Neural progenitor cell (in vitro differentiated cells): ENCODE data around the gene OMA1. TPM values are rescaled to one million over a fixed set of nuclear protein-coding genes. Genes with fewer than 3 reads are reported as not detected.

ENCODE experiments used
- DNase-seq: peaks from one replicate; pipeline ENCODE4 v3.0.0-alpha.2; 2016; ENCODE audit warnings: low spot score
- H2AFZ ChIP-seq: fragments of 200-600 bp; sonication (generic); replicated peaks from 2 replicates; pipeline ENCODE4 v1.6.1; 2016; ENCODE audit warnings: antibody characterized with exemption
- H3F3A ChIP-seq: fragments of 200-600 bp; sonication (generic); 2 replicates; pipeline ENCODE4 v1.6.1; 2016; ENCODE audit warnings: antibody characterized with exemption, low read depth
- H3K27ac ChIP-seq: fragments of 200-600 bp; sonication (generic); 2 replicates; pipeline ENCODE4 v1.5.1; 2016; ENCODE audit warnings: mild to moderate bottlenecking
- H3K27me3 ChIP-seq: fragments of 200-600 bp; sonication (generic); 2 replicates; pipeline ENCODE4 v1.6.1; 2016; ENCODE audit warnings: mild to moderate bottlenecking, moderate library complexity
- H3K36me3 ChIP-seq: fragments of 200-600 bp; sonication (generic); 2 replicates; pipeline ENCODE4 v1.5.1; 2016
- H3K4me1 ChIP-seq: fragments of 200-600 bp; sonication (generic); 2 replicates; pipeline ENCODE4 v1.6.1; 2016; ENCODE audit warnings: mixed run types
- H3K4me2 ChIP-seq: fragments of 200-600 bp; sonication (generic); 2 replicates; pipeline ENCODE4 v1.6.1; 2016
- H3K4me3 ChIP-seq: fragments of 200-600 bp; sonication (generic); 2 replicates; pipeline ENCODE4 v1.5.1; 2016
- H3K79me2 ChIP-seq: fragments of 200-600 bp; sonication (generic); 2 replicates; pipeline ENCODE4 v1.6.1; 2016; ENCODE audit warnings: low read depth
- H3K9ac ChIP-seq: fragments of 200-600 bp; sonication (generic); 2 replicates; pipeline ENCODE4 v1.6.1; 2016
- H3K9me3 ChIP-seq: fragments of 200-600 bp; sonication (generic); 2 replicates; pipeline ENCODE4 v1.5.1; 2016; ENCODE audit warnings: low read depth
- H4K20me1 ChIP-seq: fragments of 200-600 bp; sonication (generic); 2 replicates; pipeline ENCODE4 v1.6.1; 2016; ENCODE audit warnings: low read depth
- H3K27ac Mint-ChIP-seq: 3 replicates; pipeline ENCODE4 v1.8.0; 2021; ENCODE audit warnings: mixed read lengths
- H3K27me3 Mint-ChIP-seq: 2 replicates; pipeline ENCODE4 v1.8.0; 2022; ENCODE audit warnings: low read depth, mild to moderate bottlenecking, inconsistent platforms, moderate library complexity, mixed read lengths; ENCODE audit not compliant: insufficient read depth
- H3K36me3 Mint-ChIP-seq: 3 replicates; pipeline ENCODE4 v1.8.0; 2021; ENCODE audit warnings: mixed read lengths
- H3K4me1 Mint-ChIP-seq: 3 replicates; pipeline ENCODE4 v1.8.0; 2021; ENCODE audit warnings: mixed read lengths
- H3K4me3 Mint-ChIP-seq: 3 replicates; pipeline ENCODE4 v1.8.0; 2021; ENCODE audit warnings: mild to moderate bottlenecking, moderate library complexity, mixed read lengths
- H3K9me3 Mint-ChIP-seq: 3 replicates; pipeline ENCODE4 v1.8.0; 2020; ENCODE audit warnings: mixed read lengths
- EZH2 ChIP-seq: fragments of 200-600 bp; sonication (generic); IDR thresholded peaks from 2 replicates; pipeline ENCODE4 v1.6.1; 2017; ENCODE audit warnings: antibody characterized with exemption, mild to moderate bottlenecking, moderate library complexity
- EZH2phosphoT487 ChIP-seq: fragments of 200-600 bp; sonication (generic); IDR thresholded peaks from 2 replicates; pipeline ENCODE4 v1.6.1; 2017; ENCODE audit warnings: antibody characterized with exemption
- total RNA-seq: library from RNA; depleted of rRNA; stranded (reverse); fragments of >200 nt; gene quantifications from 2 replicates; pipeline ENCODE4 v1.2.3, GENCODE V29; 2015; ENCODE audit warnings: low replicate concordance
- TF ChIP-seq, protein P1 (sequence below): fragments of 200-600 bp; sonication (generic); IDR thresholded peaks from 2 replicates; pipeline ENCODE4 v1.5.1; 2017; ENCODE audit warnings: antibody characterized with exemption, mild to moderate bottlenecking

OMA1 gene
- total RNA-seq, 1 donor from 2014 or later: 19.8 TPM

DNA sequence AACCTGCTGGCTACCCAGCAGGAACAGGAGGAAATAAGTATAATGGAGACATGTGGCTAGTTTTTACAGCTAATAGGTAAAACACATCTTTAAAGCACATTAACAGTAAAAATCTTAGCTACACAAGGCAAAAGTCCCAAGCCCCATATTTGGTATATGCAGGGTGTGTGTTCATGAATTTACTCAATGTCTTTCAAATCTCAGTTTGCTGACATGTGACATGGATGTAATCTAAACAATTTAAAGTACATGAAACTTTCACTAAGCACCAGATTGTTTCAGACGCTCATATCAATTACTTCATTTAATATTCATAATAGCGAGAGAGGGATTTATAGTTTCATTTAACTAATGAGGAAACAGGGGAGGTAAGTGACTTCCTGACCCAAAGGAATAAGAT, 26.6 kb upstream of the OMA1 start:
- no peak overlapping the region for H3K27ac Mint-ChIP-seq
- no peaks in the 10 kb centered on the region for H4K20me1 ChIP-seq
- peaks cover 11% of the 10 kb centered on the region for H3K4me1 ChIP-seq
- H2AFZ ChIP-seq: no peak overlapping the region
- TF ChIP-seq, protein P1, sequence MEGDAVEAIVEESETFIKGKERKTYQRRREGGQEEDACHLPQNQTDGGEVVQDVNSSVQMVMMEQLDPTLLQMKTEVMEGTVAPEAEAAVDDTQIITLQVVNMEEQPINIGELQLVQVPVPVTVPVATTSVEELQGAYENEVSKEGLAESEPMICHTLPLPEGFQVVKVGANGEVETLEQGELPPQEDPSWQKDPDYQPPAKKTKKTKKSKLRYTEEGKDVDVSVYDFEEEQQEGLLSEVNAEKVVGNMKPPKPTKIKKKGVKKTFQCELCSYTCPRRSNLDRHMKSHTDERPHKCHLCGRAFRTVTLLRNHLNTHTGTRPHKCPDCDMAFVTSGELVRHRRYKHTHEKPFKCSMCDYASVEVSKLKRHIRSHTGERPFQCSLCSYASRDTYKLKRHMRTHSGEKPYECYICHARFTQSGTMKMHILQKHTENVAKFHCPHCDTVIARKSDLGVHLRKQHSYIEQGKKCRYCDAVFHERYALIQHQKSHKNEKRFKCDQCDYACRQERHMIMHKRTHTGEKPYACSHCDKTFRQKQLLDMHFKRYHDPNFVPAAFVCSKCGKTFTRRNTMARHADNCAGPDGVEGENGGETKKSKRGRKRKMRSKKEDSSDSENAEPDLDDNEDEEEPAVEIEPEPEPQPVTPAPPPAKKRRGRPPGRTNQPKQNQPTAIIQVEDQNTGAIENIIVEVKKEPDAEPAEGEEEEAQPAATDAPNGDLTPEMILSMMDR: no peak
- no peak for TF ChIP-seq EZH2phosphoT487
- no peak for TF ChIP-seq EZH2
- H3K9me3 ChIP-seq: no peaks in the 10 kb centered on the region
- no peak overlapping the region for H3K9ac ChIP-seq
- H3K36me3 ChIP-seq: no peaks in the 10 kb centered on the region
- peaks cover 28% of the 10 kb centered on the region for H3K4me1 Mint-ChIP-seq
- H3K79me2 ChIP-seq: no peaks in the 10 kb centered on the region
- no peak for DNase-seq
- H3K4me3 Mint-ChIP-seq: no peak overlapping the region
- H3K4me3 ChIP-seq: no peak overlapping the region
- peaks cover 4% of the 10 kb centered on the region for H3F3A ChIP-seq
- no peak overlapping the region for H3K4me2 ChIP-seq
- peaks cover 13% of the 10 kb centered on the region for H3K9me3 Mint-ChIP-seq
- peaks cover 8% of the 10 kb centered on the region for H3K36me3 Mint-ChIP-seq
- H3K27me3 ChIP-seq: peaks cover 38% of the 10 kb centered on the region
- H3K27ac ChIP-seq: no peak overlapping the region
- H3K27me3 Mint-ChIP-seq: peaks cover 27% of the 10 kb centered on the region

DNA sequence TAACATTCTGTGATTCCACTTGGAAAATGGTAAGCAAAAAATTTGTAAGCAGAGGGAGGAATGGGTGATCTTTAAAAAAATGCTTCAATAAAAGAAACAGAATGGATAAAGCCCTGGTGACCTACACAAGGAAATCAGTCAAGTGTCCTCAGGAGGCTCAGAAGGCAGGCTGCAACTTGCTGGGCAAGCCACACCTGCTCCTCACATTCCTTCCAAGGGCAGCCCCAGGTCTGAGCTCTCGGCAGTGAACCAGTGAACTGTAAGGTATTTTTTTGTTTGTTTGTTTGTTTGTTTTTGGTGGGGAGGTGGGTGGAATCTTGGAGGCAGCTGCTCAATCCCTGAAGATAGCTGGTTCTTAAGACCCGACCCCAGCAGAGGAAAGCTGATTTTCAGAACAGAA, 26.2 kb upstream of the OMA1 start:
- Histone ChIP-seq H2AFZ (no peak overlapping the region), H3K27ac (no peak overlapping the region), H3F3A (no peaks in the 10 kb centered on the region), H3K27me3 (peaks cover 33% of the 10 kb centered on the region), H3K36me3 (no peaks in the 10 kb centered on the region), H3K9ac (no peak overlapping the region), H4K20me1 (no peaks in the 10 kb centered on the region), H3K4me2 (no peak overlapping the region), H3K9me3 (no peaks in the 10 kb centered on the region), H3K4me3 (no peak overlapping the region), H3K79me2 (no peaks in the 10 kb centered on the region), H3K4me1 (peaks cover 11% of the 10 kb centered on the region)
- no peak overlapping the region for H3K27ac Mint-ChIP-seq
- peaks cover 27% of the 10 kb centered on the region for H3K4me1 Mint-ChIP-seq
- peaks cover 13% of the 10 kb centered on the region for H3K9me3 Mint-ChIP-seq
- peaks cover 25% of the 10 kb centered on the region for H3K27me3 Mint-ChIP-seq
- H3K36me3 Mint-ChIP-seq: peaks cover 8% of the 10 kb centered on the region
- DNase-seq: no peak
- TF ChIP-seq EZH2 (no peak), EZH2phosphoT487 (no peak)
- TF ChIP-seq, protein P1: no peak
- no peak overlapping the region for H3K4me3 Mint-ChIP-seq

GRCh38 chr1:58571616-58572015, 25.1 kb upstream of the OMA1 start:
- no peak overlapping the region for H3K4me3 ChIP-seq
- H3K4me1 ChIP-seq: peaks cover 18% of the 10 kb centered on the region
- TF ChIP-seq, protein P1: no peak
- TF ChIP-seq EZH2phosphoT487: no peak
- TF ChIP-seq EZH2: no peak
- peaks cover 27% of the 10 kb centered on the region for H3K4me1 Mint-ChIP-seq
- peaks cover 9% of the 10 kb centered on the region for H3K9me3 Mint-ChIP-seq
- no peak for DNase-seq
- H3K4me2 ChIP-seq: no peak overlapping the region
- no peak overlapping the region for H3K9ac ChIP-seq
- no peak overlapping the region for H3K27ac Mint-ChIP-seq
- H3K79me2 ChIP-seq: no peaks in the 10 kb centered on the region
- peaks cover 20% of the 10 kb centered on the region for H3K27me3 Mint-ChIP-seq
- H3K27ac ChIP-seq: no peak overlapping the region
- H3K27me3 ChIP-seq: peaks cover 23% of the 10 kb centered on the region
- no peaks in the 10 kb centered on the region for H3K9me3 ChIP-seq
- peaks cover 5% of the 10 kb centered on the region for H3K36me3 Mint-ChIP-seq
- H3K4me3 Mint-ChIP-seq: no peak overlapping the region
- no peaks in the 10 kb centered on the region for H4K20me1 ChIP-seq
- no peaks in the 10 kb centered on the region for H3K36me3 ChIP-seq
- H3F3A ChIP-seq: peaks cover 4% of the 10 kb centered on the region
- H2AFZ ChIP-seq: no peak overlapping the region

DNA sequence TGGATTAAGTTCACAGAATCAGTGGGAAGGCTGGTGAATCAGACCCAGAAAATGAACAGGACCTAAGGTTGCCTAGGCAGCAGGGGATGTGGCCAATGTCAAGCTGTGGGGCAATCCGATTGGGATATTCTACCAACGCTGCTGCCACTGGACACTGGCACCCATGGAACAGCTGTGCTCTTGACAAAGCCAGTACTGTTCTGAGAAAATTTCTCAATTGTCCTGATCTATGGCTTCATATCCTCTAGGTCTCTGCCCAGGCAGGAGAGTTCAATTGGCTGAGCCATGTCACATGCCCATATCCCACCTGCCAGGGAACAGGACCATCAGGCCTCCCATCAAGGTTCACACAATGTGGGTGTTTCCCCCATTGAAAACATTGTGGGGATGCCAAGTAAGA, 24.3 kb upstream of the OMA1 start:
- no peak overlapping the region for H3K9ac ChIP-seq
- Mint-ChIP-seq H3K4me3 (no peak overlapping the region), H3K4me1 (peaks cover 27% of the 10 kb centered on the region), H3K27me3 (peaks cover 12% of the 10 kb centered on the region), H3K36me3 (peaks cover 3% of the 10 kb centered on the region), H3K9me3 (peaks cover 8% of the 10 kb centered on the region), H3K27ac (no peak overlapping the region)
- H3K36me3 ChIP-seq: no peaks in the 10 kb centered on the region
- H3K9me3 ChIP-seq: no peaks in the 10 kb centered on the region
- H3K4me1 ChIP-seq: peaks cover 25% of the 10 kb centered on the region
- H3K27ac ChIP-seq: no peak overlapping the region
- H3K27me3 ChIP-seq: peaks cover 15% of the 10 kb centered on the region
- H2AFZ ChIP-seq: no peak overlapping the region
- DNase-seq: no peak
- peaks cover 10% of the 10 kb centered on the region for H3F3A ChIP-seq
- H3K4me2 ChIP-seq: no peak overlapping the region
- TF ChIP-seq EZH2 (no peak), EZH2phosphoT487 (no peak)
- TF ChIP-seq, protein P1: no peak
- H3K79me2 ChIP-seq: no peaks in the 10 kb centered on the region
- H3K4me3 ChIP-seq: no peak overlapping the region
- no peaks in the 10 kb centered on the region for H4K20me1 ChIP-seq
